ENCODE measurements around the gene WDR62. TPM values are rescaled to one million over a fixed set of nuclear protein-coding genes. Genes with fewer than 3 reads are reported as not detected.

The WDR62 gene
- total RNA-seq, 4 donors from 2014 or later = 0.42 to 2.1 (median 1.4) TPM

DNA sequence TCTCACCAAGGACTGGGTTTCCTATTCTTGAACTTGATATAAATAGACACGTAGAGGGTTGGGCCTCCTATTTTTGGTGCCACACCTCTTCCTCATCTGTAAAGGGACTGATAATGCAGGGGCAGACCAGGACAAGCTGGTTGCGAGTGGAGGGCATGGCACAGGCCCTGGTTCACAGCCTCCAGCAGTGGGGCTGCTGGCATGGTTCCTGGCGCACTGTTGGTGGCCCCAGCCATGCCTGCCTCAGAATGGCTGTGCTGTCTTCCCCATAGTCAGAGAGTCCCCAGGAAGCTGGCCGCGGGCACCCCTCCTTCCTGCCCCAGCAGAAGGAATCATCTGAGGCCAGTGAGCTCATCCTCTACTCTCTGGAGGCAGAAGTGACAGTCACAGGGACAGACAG, 45.8 kb downstream of the WDR62 start:
- Histone ChIP-seq H3K4me3 (no peak overlapping the region), H3K9me3 (no peaks in the 10 kb centered on the region), H3K36me3 (peaks cover 0 to 27% (median 0%) of the 10 kb centered on the region in 3 donors), H3K27ac (peak overlapping the region in 1 of 4 donors; percentile 20), H3K27me3 (no peaks in the 10 kb centered on the region), H3K4me1 (peaks cover 0 to 23% (median 3%) of the 10 kb centered on the region in 4 donors)
- TF ChIP-seq, protein P1, sequence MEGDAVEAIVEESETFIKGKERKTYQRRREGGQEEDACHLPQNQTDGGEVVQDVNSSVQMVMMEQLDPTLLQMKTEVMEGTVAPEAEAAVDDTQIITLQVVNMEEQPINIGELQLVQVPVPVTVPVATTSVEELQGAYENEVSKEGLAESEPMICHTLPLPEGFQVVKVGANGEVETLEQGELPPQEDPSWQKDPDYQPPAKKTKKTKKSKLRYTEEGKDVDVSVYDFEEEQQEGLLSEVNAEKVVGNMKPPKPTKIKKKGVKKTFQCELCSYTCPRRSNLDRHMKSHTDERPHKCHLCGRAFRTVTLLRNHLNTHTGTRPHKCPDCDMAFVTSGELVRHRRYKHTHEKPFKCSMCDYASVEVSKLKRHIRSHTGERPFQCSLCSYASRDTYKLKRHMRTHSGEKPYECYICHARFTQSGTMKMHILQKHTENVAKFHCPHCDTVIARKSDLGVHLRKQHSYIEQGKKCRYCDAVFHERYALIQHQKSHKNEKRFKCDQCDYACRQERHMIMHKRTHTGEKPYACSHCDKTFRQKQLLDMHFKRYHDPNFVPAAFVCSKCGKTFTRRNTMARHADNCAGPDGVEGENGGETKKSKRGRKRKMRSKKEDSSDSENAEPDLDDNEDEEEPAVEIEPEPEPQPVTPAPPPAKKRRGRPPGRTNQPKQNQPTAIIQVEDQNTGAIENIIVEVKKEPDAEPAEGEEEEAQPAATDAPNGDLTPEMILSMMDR (IDR thresholded peaks at IDR 0.05) = no peak
- TF ChIP-seq EP300 (IDR thresholded peaks at IDR 0.05) (no peak), POLR2A (IDR thresholded peaks at IDR 0.05) (no peak)
- DNase-seq (ENCODE audit: low spot score in 2 of 2) = no peak
- 61 to 77% methylated on average over 3 to 4 of the region's 5 CpGs for WGBS, 2 donors

DNA sequence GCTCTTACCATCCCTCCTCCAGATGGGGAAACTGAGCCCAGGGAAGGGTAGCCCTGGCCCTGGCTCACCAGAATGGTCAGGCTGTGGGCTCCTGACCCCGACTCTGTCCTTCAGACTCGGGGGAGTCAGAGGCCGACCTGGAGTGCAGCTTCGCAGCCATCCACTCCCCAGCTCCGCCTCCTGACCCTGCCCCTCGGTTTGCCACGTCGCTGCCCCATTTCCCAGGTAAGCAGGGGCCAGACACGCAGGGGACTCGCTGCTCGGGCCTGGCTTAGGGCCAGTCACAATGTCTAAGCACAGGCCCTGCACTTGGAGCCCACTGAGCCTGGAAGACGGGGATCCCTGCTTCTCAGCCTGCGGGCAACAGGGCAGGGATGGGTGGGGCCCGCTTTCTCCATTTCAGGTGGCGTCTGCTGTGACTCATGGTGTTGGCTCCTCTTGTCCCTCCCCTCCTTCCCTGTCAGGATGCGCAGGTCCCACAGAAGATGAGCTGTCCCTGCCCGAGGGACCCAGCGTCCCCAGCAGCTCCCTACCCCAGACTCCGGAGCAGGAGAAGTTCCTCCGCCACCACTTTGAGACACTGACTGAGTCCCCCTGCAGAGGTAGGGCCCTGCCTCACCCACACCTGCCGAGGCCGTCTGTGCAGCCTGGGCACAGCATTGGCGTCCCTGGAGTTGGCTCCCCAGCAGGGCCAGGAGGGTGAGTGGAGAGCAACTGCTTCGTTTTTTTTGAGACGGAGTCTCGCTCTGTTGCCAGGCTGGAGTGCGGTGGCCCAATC, 47.0 kb downstream of the WDR62 start:
- WGBS, 2 donors = 89 to 93% methylated on average over 27 of the region's 27 CpGs
- TF ChIP-seq POLR2A (IDR thresholded peaks at IDR 0.05) (no peak), EP300 (IDR thresholded peaks at IDR 0.05) (no peak)
- TF ChIP-seq, protein P1 (IDR thresholded peaks at IDR 0.05) = no peak
- Histone ChIP-seq H3K9me3 (no peaks in the 10 kb centered on the region), H3K27ac (peak overlapping the region in 1 of 4 donors; percentile 15), H3K36me3 (peaks cover 0 to 40% (median 0%) of the 10 kb centered on the region in 3 donors), H3K4me1 (peaks cover 0 to 14% (median 0%) of the 10 kb centered on the region in 4 donors), H3K27me3 (no peaks in the 10 kb centered on the region), H3K4me3 (no peak overlapping the region)
- DNase-seq (ENCODE audit: low spot score in 2 of 2) = no peak

DNA sequence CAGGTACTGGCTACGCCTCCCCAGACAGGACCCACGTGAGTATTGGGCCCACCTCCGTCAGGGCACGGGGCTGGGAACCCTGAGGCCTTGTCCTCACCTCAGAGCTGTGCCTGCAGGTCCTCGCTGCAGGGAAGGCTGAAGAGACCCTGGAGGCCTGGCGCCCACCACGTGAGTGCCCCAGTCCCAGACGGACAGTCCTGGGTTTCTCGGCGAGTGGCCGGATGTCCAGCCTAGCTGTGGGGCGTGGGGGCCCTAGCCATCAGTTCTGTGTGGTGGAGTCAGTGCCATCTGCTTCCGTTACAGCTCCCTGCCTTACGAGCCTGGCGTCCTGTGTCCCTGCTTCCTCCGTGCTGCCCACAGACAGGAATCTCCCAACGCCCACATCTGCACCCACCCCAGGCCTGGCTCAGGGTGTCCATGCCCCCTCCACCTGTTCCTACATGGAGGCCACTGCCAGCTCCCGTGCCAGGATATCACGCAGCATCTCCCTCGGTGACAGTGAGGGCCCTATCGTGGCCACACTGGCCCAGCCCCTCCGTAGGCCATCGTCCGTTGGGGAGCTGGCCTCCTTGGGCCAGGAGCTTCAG, 48.4 kb downstream of the WDR62 start:
- TF ChIP-seq POLR2A (IDR thresholded peaks at IDR 0.05) = no peak
- TF ChIP-seq, protein P1 (IDR thresholded peaks at IDR 0.05) = no peak
- TF ChIP-seq EP300 (IDR thresholded peaks at IDR 0.05) = no peak

DNA sequence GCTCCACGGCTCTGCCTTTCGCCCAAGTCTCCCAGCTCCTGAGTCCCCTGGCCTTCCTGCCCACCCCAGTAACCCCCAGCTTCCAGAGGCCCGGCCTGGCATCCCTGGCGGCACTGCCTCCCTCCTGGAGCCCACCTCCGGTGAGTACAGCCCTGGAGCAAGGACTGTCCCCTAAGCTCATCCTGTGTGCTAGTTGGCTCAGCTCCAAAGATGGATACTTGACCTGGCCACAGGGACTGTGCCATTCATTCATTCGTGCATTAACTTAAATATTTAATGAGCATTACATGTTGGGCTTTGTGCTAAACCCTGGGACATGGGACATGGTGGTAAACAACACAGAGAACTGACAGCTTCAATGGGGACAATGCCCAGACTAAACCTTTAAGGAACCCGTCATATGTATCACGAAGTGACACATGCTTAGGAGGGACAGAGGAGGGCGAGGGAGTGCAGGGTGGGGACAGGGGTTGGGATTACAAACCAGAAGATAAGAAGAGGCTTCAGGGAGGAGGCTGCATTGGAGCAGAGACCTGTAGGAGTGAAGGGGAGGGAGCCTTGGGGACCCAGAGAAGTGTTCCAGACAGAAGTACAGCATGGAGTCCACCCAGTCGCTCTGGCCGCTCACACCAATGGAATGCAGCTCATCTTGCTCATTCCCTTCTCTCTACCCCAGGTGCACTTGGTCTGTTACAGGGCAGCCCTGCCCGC, 49.3 kb downstream of the WDR62 start:
- Histone ChIP-seq H3K4me1 (peaks cover 0 to 7% (median 0%) of the 10 kb centered on the region in 4 donors), H3K36me3 (peaks cover 0 to 63% (median 0%) of the 10 kb centered on the region in 3 donors)
- 91 to 95% methylated on average over 12 of the region's 12 CpGs for WGBS, 2 donors

More for the DNA sequence above, 48.4 kb downstream of the WDR62 start:
- Histone ChIP-seq H3K27ac (no peak overlapping the region), H3K9me3 (no peaks in the 10 kb centered on the region), H3K36me3 (peaks cover 0 to 54% (median 0%) of the 10 kb centered on the region in 3 donors), H3K4me1 (peaks cover 0 to 7% (median 0%) of the 10 kb centered on the region in 4 donors), H3K4me3 (no peak overlapping the region), H3K27me3 (no peaks in the 10 kb centered on the region)
- DNase-seq (ENCODE audit: low spot score in 2 of 2) = no peak
- 93 to 96% methylated on average over 16 to 20 of the region's 24 CpGs for WGBS, 2 donors

More for the DNA sequence above, 49.3 kb downstream of the WDR62 start:
- H3K4me3 ChIP-seq = no peak overlapping the region
- TF ChIP-seq POLR2A (IDR thresholded peaks at IDR 0.05) = no peak
- TF ChIP-seq EP300 (IDR thresholded peaks at IDR 0.05) = no peak
- TF ChIP-seq, protein P1 (IDR thresholded peaks at IDR 0.05) = no peak
- DNase-seq (ENCODE audit: low spot score in 2 of 2) = no peak
- H3K27me3 ChIP-seq = no peaks in the 10 kb centered on the region
- H3K9me3 ChIP-seq = no peaks in the 10 kb centered on the region
- H3K27ac ChIP-seq = no peak overlapping the region

All from tibial nerve (tissue), 4 donors.